Measurements from ENCODE around the gene HELZ. TPM values are rescaled to one million over a fixed set of nuclear protein-coding genes. Genes with fewer than 3 reads are reported as not detected.

Gene HELZ
- total RNA-seq, 1 donor from 2014 or later = 53.4 TPM

DNA sequence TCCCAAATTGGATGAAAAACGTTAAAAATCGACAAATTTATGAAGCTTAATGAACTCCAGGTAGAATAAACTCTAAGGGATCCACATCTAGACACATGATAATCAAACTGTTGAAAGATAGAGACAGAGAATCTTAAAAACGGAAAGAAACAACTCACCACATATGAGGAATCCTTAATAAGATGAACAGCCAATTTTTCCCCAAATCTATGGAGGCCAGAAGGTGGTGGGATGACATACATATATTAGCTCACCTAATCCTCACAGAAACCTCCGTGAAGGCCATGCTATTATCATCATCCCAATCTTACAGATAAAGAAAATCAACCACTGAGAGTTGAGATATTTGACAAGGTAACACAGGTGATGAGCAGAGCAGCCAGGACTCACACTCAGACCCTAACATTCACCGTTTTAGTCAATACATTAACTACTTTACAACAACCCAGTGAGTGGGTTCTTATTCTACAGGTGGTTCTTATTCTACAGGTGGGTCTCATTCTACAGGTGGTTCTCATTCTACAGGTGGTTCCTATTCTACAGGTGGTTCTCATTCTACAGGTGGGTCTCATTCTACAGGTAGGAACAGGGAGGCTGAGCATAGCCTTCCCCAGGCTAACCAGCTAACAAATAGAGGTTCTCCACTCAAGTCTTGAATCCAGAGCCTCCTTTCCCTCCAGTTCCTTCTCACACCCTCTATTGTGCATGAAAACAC lies 195.8 kb downstream of the HELZ start:
- Mint-ChIP-seq H3K36me3 (ENCODE audit: low read depth, unreplicated experiment) (peaks cover 5% of the 10 kb centered on the region), H3K4me1 (ENCODE audit: low read depth, unreplicated experiment) (no peaks in the 10 kb centered on the region), H3K9me3 (ENCODE audit: unreplicated experiment) (peaks cover 24% of the 10 kb centered on the region), H3K4me3 (ENCODE audit: unreplicated experiment) (no peak overlapping the region), H3K27me3 (ENCODE audit: low read depth, unreplicated experiment) (peaks cover 35% of the 10 kb centered on the region), H3K27ac (ENCODE audit: unreplicated experiment) (no peak overlapping the region)
- TF ChIP-seq, protein P1, sequence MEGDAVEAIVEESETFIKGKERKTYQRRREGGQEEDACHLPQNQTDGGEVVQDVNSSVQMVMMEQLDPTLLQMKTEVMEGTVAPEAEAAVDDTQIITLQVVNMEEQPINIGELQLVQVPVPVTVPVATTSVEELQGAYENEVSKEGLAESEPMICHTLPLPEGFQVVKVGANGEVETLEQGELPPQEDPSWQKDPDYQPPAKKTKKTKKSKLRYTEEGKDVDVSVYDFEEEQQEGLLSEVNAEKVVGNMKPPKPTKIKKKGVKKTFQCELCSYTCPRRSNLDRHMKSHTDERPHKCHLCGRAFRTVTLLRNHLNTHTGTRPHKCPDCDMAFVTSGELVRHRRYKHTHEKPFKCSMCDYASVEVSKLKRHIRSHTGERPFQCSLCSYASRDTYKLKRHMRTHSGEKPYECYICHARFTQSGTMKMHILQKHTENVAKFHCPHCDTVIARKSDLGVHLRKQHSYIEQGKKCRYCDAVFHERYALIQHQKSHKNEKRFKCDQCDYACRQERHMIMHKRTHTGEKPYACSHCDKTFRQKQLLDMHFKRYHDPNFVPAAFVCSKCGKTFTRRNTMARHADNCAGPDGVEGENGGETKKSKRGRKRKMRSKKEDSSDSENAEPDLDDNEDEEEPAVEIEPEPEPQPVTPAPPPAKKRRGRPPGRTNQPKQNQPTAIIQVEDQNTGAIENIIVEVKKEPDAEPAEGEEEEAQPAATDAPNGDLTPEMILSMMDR (IDR thresholded peaks at IDR 0.05; ENCODE audit: insufficient read depth, low read depth, low read length) = no peak
- TF ChIP-seq EZH2 (IDR thresholded peaks at IDR 0.05; ENCODE audit: insufficient read depth, low read length) = no peak
- Histone ChIP-seq H3K9me3 (ENCODE audit: insufficient read depth, low read depth, low read length) (peaks cover 12% of the 10 kb centered on the region), H3K4me3 (ENCODE audit: insufficient read depth, low read depth, low read length) (no peak overlapping the region), H3K4me1 (ENCODE audit: insufficient read depth, low read length) (no peaks in the 10 kb centered on the region), H3K79me2 (ENCODE audit: insufficient read depth, low read length) (no peaks in the 10 kb centered on the region), H2AFZ (ENCODE audit: low read depth, low read length) (no peak overlapping the region), H3K27ac (ENCODE audit: low read depth, low read length) (no peak overlapping the region), H3K36me3 (ENCODE audit: insufficient read depth, low read length) (no peaks in the 10 kb centered on the region), H3K4me2 (ENCODE audit: low read length) (no peak overlapping the region), H4K20me1 (ENCODE audit: insufficient read depth, low read length) (no peaks in the 10 kb centered on the region), H3K9ac (ENCODE audit: low read length) (no peak overlapping the region), H3K27me3 (ENCODE audit: insufficient read depth, low read length) (no peaks in the 10 kb centered on the region)
- FAIRE-seq (no peak), DNase-seq (ENCODE audit: low read depth) (no peak)

GRCh38 chr17:67047382-67047781 lies 197.6 kb downstream of the HELZ start:
- DNase-seq (ENCODE audit: low read depth) (no peak), FAIRE-seq (no peak)
- Mint-ChIP-seq H3K27ac (ENCODE audit: unreplicated experiment) (no peak overlapping the region), H3K4me3 (ENCODE audit: unreplicated experiment) (no peak overlapping the region), H3K9me3 (ENCODE audit: unreplicated experiment) (peaks cover 24% of the 10 kb centered on the region), H3K4me1 (ENCODE audit: low read depth, unreplicated experiment) (no peaks in the 10 kb centered on the region), H3K27me3 (ENCODE audit: low read depth, unreplicated experiment) (peaks cover 42% of the 10 kb centered on the region), H3K36me3 (ENCODE audit: low read depth, unreplicated experiment) (peaks cover 5% of the 10 kb centered on the region)
- Histone ChIP-seq H3K27me3 (ENCODE audit: insufficient read depth, low read length) (no peaks in the 10 kb centered on the region), H3K27ac (ENCODE audit: low read depth, low read length) (no peak overlapping the region), H3K4me3 (ENCODE audit: insufficient read depth, low read depth, low read length) (no peak overlapping the region), H3K36me3 (ENCODE audit: insufficient read depth, low read length) (no peaks in the 10 kb centered on the region), H4K20me1 (ENCODE audit: insufficient read depth, low read length) (no peaks in the 10 kb centered on the region), H3K4me1 (ENCODE audit: insufficient read depth, low read length) (no peaks in the 10 kb centered on the region), H2AFZ (ENCODE audit: low read depth, low read length) (no peak overlapping the region), H3K4me2 (ENCODE audit: low read length) (no peak overlapping the region), H3K9ac (ENCODE audit: low read length) (no peak overlapping the region), H3K9me3 (ENCODE audit: insufficient read depth, low read depth, low read length) (peaks cover 12% of the 10 kb centered on the region), H3K79me2 (ENCODE audit: insufficient read depth, low read length) (no peaks in the 10 kb centered on the region)
- no peak for TF ChIP-seq EZH2 (IDR thresholded peaks at IDR 0.05; ENCODE audit: insufficient read depth, low read length)
- TF ChIP-seq, protein P1 (IDR thresholded peaks at IDR 0.05; ENCODE audit: insufficient read depth, low read depth, low read length) = no peak

DNA sequence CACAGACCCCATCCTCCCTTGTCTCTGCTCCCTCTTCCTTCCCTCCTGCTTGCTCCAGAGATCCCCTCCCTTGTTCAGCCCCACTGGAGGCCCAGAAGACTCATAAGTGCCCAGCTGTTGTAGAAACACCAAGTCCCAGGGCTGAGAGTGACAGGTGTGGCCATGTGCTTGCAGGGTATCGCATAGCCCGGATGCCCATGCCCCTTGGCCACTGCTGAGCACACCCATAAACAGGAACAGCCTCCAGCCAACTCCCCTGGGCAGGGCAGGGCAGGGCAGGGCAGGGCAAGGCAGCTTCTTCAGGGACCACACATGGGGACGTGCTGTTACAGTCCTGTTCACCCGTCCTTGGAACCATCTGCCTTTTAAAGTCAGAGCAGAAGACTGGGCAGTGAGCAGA lies 198.6 kb downstream of the HELZ start:
- no peaks in the 10 kb centered on the region for H4K20me1 ChIP-seq (ENCODE audit: insufficient read depth, low read length)
- no peak overlapping the region for H3K4me3 Mint-ChIP-seq (ENCODE audit: unreplicated experiment)
- no peak for FAIRE-seq
- H3K4me2 ChIP-seq (ENCODE audit: low read length) = no peak overlapping the region
- TF ChIP-seq, protein P1 (IDR thresholded peaks at IDR 0.05; ENCODE audit: insufficient read depth, low read depth, low read length) = no peak
- no peak for TF ChIP-seq EZH2 (IDR thresholded peaks at IDR 0.05; ENCODE audit: insufficient read depth, low read length)
- no peaks in the 10 kb centered on the region for H3K4me1 ChIP-seq (ENCODE audit: insufficient read depth, low read length)
- H3K36me3 Mint-ChIP-seq (ENCODE audit: low read depth, unreplicated experiment) = peaks cover 5% of the 10 kb centered on the region
- no peaks in the 10 kb centered on the region for H3K79me2 ChIP-seq (ENCODE audit: insufficient read depth, low read length)
- H3K27me3 Mint-ChIP-seq (ENCODE audit: low read depth, unreplicated experiment) = peaks cover 39% of the 10 kb centered on the region
- peaks cover 12% of the 10 kb centered on the region for H3K9me3 ChIP-seq (ENCODE audit: insufficient read depth, low read depth, low read length)
- H3K36me3 ChIP-seq (ENCODE audit: insufficient read depth, low read length) = no peaks in the 10 kb centered on the region
- H2AFZ ChIP-seq (ENCODE audit: low read depth, low read length) = no peak overlapping the region
- no peak overlapping the region for H3K27ac ChIP-seq (ENCODE audit: low read depth, low read length)
- peaks cover 24% of the 10 kb centered on the region for H3K9me3 Mint-ChIP-seq (ENCODE audit: unreplicated experiment)
- no peaks in the 10 kb centered on the region for H3K4me1 Mint-ChIP-seq (ENCODE audit: low read depth, unreplicated experiment)
- H3K27me3 ChIP-seq (ENCODE audit: insufficient read depth, low read length) = no peaks in the 10 kb centered on the region
- no peak overlapping the region for H3K4me3 ChIP-seq (ENCODE audit: insufficient read depth, low read depth, low read length)
- H3K9ac ChIP-seq (ENCODE audit: low read length) = no peak overlapping the region
- H3K27ac Mint-ChIP-seq (ENCODE audit: unreplicated experiment) = no peak overlapping the region
- DNase-seq (ENCODE audit: low read depth) = no peak
